ENCODE measurements around the gene TSPAN9.

- TF ChIP-seq CTCF (IDR thresholded peaks at IDR 0.05; ENCODE audit: low read length) (no peak), EZH2 (IDR thresholded peaks at IDR 0.05; ENCODE audit: borderline replicate concordance, low read length) (no peak)
Measured at GRCh38 chr12:3032770-3033538, 44.2 kb upstream of the TSPAN9 start.

All from OCI-LY1 (cell line).